Cerebellar nuclear complex (tissue), 1 donor: Measurements from ENCODE around the gene ZBTB4.

ENCODE experiments used
- DNase-seq, 2 experiments: peaks; one replicate each; lab custom pipeline; 2025; lab: John Stamatoyannopoulos, UW

The ZBTB4 gene

DNA sequence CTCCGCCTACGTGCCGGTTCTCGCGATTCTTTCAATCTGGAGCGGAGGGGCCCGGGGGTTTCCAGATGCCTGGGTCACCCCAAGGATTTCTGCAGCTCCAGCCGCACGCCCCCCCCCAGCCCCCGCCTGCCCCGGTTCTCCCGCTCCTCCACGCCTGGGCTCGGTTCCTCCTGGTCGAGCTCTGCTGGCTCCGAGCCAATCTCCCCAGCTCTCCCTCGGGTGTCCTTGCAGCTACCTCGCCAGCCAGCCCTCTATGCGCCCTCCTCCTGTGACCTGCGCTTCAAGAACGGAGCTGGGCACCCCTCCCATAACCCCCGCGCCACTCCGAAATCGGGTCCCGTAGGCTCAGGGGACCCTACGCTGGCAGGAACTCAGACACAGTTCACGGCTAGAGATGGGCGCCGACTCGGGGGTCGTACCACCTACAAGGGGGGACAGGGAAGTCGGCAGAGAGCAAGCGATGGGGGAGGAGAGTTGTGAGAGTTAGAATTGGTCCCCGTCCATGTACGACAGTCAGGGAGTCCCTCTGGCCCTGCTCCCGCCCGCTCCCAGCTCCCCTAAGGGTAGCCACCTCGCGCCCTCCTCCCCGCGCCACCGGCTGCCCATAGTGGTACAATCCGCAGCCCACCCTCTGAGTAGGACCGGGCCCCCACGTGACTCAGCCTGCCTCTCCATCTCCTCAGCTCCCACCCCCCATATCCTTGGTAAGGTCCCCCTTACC lies 39.2 kb downstream of the ZBTB4 start:
- DNase-seq, result no peak

GRCh38 chr17:7439462-7440112 lies 39.8 kb downstream of the ZBTB4 start, which contains the start of gene FGF11:
Gene FGF11, plus strand, starts transcription at chr17:7439512. Its CDS starts 109 bp downstream, at chr17:7439621.
- DNase-seq, result no peak

GRCh38 chr17:7438656-7439460 lies 40.6 kb downstream of the ZBTB4 start:
- DNase-seq, result no peak

DNA sequence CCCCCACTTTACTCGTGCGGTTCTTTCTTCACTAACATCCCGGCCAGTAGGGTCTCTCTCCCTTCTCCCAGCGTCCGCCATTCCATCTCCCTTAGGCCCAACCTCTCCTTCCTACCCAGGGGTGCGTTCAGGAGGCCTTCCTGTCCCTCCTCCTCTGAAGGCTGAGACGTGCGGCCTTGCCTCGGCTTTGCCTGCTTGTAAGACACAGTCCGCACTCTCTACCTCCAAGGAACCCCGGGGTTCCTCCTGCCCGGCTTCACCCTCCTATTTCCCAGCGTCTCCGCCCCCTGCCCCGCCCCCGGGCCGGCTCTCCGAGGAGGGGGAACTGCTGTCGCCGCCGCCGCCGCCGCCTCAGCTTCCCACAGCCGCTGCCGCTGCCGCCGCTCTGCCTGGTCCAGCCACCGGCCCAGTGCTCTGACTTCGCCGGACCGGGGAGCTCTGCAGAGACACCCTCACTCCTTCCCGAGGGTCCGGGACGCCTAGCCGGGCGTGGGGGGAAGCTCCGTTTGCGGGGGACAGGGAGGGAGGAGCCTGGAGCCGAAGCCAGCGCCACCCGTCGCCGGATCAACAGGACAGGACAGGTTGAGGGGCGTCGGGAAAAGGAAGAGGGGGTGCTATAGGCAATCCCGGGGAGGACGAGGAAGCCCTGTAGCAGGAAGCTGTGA lies 41.3 kb downstream of the ZBTB4 start:
- DNase-seq, result no peak

DNA sequence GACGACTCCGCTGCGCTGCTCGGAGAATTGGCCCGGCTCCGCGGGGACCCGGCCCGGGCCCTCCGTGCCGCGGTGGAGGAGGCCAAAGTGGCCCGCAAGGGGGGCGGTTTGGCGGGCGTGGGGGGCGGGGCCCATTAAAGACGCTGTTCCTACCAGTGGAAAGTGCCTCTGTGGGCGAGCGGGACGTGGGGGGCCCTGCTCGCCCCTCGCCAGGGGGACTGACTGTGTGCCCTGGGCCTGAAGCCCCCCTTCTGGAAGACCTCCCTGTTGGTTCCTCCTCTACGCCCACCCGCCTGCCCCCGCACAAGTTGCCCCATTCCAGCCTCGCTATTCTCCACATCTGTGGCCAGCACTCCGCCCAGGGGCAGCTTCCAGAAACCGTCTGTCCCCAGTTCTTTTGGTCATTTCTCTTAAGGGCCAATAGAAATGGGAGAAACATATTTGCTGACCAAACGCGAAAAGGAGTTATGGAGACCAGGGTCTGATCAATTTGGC lies 42.0 kb downstream of the ZBTB4 start:
- no peak for DNase-seq

DNA sequence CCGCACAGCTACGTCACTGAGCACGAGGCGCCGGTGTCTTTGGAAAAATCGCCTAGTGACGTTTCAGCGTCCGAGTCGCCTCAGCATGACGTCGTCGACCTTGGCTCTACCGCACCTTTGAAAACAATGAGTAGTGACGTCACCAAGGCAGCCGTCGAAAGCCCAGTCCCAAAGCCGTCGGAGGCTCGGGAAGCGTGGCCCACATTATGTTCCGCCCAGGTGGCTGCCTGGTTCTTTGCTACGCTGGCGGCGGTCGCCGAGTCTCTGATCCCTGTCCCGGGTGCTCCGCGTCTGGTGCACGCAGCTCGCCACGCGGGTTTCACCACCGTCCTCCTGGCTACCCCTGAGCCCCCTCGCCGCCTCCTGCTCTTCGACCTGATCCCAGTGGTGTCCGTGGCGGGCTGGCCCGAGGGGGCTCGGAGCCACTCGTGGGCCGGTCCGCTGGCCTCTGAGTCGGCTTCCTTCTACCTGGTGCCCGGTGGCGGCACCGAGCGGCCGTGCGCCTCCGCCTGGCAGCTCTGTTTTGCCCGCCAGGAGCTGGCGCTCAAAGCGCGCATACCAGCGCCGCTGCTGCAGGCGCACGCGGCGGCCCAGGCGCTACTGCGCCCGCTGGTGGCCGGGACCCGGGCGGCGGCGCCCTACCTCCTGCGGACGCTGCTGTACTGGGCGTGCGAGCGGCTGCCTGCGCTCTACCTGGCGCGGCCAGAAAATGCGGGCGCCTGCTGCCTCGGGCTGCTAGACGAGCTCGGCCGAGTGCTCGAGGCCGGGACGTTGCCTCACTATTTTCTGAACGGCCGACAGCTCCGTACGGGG lies 42.7 kb downstream of the ZBTB4 start:
- no peak for DNase-seq

DNA sequence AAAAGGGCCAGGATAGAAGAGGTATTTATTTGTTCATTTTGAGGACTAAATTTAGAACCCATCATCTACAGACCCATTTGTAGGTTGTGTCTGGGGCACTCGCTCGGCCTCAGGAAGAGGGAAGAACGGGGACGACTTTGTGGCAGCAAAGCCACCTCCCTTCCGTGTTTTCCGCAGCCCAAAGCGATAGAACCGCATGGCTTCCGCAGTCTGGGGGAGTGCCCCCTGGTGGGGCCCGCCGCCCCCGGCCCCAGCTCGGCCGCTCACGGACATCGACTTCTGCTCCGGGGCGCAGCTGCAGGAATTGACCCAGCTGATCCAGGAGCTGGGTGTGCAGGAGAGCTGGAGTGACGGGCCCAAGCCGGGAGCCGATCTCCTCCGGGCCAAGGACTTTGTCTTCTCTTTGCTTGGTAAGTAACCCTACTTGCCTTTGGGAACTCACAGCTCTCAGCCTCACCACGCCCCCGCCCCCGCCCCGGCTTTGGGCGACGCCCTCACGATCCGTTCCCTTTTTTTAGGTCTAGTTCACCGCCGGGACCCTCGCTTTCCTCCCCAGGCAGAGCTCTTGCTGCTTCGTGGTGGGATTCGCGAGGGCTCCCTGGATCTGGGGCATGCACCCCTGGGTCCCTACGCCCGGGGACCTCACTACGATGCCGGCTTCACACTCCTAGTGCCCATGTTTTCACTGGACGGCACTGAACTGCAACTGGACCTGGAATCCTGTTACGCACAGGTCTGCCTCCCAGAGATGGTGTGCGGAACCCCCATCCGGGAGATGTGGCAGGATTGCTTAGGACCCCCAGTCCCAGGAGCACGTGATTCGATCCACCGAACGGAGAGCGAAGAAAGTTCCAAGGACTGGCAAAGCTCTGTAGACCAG lies 43.5 kb downstream of the ZBTB4 start:
- no peak for DNase-seq

DNA sequence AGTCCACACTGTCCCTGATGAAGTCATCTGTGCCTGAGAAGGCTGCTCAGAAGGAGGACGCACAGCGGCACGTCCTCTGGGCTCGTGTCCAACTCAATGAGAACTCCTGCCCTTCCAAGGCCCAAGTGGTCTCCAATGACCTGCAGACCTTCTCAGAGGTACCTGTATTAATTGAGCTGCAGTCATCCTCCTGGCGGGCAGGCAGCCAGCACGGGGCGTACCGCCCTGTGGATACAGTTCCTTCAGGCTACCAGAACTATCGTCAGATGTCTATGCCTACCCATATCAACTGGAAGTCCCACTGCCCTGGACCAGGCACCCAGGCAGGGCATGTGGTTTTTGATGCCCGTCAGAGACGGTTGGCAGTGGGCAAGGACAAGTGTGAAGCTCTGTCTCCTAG lies 47.1 kb downstream of the ZBTB4 start:
- DNase-seq, result no peak

- no peak for DNase-seq
Observed at GRCh38 chr17:7431231-7431630, 48.2 kb downstream of the ZBTB4 start.

DNA sequence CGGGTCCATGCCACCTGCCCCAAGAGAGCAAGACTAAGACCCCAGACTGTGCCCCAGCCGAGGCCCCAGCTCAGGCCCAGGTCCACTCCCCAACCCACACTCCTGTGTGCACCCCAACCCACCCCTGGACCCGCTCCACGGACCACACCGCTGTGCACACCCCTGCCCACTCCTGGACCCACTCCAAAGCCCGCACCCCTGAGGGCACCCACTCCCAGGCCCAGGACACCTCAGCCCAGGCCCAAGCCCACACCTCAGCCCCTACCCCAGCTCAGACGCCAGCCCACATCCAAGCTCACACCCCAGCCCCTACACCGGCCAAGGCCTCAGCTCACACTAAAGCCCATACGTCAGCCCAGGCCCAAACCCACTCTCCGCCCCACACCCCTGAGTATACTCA lies 49.7 kb downstream of the ZBTB4 start:
- DNase-seq, result no peak

- no peak for DNase-seq
Observed at GRCh38 chr17:7428557-7428956, 50.9 kb downstream of the ZBTB4 start, which contains the start of gene SPEM3. Gene SPEM3, plus strand, starts transcription at chr17:7428857. Its CDS starts 46 bp downstream, at chr17:7428903.

GRCh38 chr17:7427549-7427948 lies 51.9 kb downstream of the ZBTB4 start:
- no peak for DNase-seq

DNA sequence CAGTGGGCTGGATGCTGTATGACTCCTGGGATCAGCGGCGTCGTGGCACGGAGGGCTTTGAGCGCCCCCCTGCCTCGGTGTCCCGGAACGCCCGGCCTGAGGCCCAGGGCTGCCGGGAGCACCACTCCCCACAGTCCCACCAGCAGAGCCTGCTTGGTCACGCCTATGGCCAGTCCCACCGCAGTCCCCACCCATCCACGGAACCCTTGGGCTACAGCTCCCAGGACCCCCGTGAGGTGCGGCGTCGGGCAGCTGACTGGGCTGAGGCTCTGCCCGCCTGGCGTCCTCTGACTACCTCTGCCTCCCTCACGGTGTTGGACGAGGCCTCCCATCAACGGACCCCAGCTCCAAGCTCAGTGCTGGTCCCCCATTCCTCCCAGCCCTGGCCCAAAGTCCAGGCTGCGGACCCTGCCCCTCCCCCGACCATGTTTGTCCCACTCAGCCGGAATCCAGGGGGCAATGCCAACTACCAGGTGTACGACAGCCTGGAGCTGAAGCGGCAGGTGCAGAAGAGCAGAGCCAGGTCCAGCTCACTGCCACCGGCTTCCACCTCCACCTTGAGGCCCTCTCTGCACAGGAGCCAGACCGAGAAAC lies 52.4 kb downstream of the ZBTB4 start:
- no peak for DNase-seq

DNA sequence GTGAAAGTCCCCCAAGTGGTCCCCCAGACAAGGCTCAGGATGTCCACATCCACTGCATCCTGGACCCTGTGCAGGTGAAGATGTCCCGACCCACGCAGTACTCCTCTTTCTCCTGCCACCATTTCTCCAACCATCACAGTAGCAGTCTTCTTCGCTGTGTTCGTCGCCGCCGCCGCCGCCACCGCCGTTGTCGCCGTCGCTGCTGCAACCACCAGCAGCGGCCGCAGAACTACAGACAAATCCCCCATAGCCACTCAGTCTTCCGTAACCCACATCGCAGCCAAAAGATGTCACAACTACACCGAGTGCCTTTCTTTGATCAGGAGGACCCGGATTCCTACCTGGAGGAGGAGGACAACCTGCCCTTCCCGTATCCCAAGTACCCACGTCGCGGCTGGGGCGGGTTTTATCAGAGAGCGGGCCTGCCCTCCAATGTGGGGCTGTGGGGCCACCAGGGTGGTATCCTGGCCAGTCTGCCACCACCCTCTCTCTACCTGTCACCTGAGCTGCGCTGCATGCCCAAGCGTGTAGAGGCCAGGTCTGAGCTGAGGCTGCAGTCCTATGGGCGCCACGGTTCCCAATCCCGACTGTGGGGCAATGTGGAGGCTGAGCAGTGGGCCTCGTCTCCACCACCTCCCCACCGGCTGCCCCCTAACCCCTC lies 53.1 kb downstream of the ZBTB4 start:
- no peak for DNase-seq

DNA sequence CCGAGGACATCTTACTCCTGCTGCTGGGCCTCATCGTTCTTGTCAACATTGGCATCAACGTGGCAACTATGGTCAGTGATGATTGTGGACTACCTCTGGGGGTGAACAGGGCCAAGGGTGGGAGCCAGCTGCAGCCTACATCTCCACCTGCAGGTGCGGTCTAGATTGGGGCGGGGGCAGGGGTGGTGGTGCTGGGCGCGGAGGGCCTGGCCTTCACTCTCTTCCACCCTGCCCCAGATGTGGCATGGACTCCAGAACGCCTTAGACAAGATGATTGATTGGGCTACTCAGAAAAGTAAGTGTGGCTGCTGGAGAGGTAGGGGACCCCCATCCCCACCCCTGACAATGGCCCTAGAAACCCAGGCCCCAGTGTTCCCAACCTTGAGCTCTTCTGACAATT lies 53.7 kb downstream of the ZBTB4 start:
- no peak for DNase-seq

- DNase-seq, result no peak
Observed at GRCh38 chr17:7425316-7425715, 54.1 kb downstream of the ZBTB4 start, which contains the start of gene SPEM2. Gene SPEM2, plus strand, starts transcription at chr17:7425616. Its CDS starts 73 bp downstream, at chr17:7425689.

DNA sequence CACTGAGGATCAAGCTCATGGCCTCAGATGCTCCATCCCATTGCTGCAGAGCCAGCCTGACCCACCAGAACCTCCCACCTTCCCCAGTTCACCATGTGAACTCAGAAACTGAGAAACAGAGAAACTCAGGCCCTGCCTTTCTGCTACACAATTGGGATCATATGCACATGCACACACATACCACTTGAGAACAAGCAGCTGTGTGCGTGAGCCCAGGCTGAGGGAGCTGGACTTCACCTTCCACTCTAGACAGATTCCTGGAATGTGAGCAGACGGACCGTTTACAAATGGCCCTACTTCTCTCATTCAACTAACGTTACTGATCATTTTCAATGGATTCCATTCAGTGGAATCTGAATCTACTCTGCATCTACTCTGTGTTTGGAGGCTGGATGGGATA lies 55.8 kb downstream of the ZBTB4 start:
- DNase-seq, result no peak

DNA sequence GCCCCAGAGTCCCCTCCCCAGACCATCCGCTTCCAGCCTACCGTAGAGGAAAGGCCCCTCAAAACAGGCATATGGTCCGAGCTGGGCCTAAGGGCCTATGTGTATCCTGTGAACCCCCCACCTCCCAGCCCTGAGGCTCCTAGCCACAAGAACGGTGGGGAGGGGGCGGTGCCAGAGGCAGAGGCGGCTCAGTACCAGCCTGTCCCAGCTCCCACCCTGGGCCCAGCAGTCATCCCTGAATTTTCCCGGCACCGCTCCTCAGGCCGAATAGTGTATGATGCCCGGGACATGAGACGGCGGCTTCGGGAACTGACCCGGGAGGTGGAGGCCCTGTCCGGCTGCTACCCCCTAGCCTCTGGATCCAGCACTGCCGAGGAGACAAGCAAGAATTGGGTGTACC lies 58.2 kb downstream of the ZBTB4 start:
- DNase-seq, result no peak
